Measurements from ENCODE around the gene P2RX3.
"Not testable (repeated sequence)": the region's sequence is repeated elsewhere in the genome, so short reads cannot be mapped to it uniquely, and the experiment has no call there.

Gene P2RX3

GRCh38 chr11:57394203-57394965 lies 56.2 kb downstream of the P2RX3 start:
- in situ Hi-C loops (cut with MboI; ENCODE audit: low sequenced_read_pairs), result no loop called here

- in situ Hi-C loops (cut with MboI; ENCODE audit: low sequenced_read_pairs), result no loop called here
These were observed 57.9 kb downstream of the P2RX3 start for GRCh38 chr11:57395905-57396623.

- in situ Hi-C loops (cut with MboI; ENCODE audit: low sequenced_read_pairs), result no loop called here
These were observed 58.6 kb downstream of the P2RX3 start for GRCh38 chr11:57396744-57397143.

GRCh38 chr11:57397394-57397990 lies 59.3 kb downstream of the P2RX3 start:
- in situ Hi-C loops (cut with MboI; ENCODE audit: low sequenced_read_pairs), result no loop called here

- in situ Hi-C loops (cut with MboI; ENCODE audit: low sequenced_read_pairs), result no loop called here
These were observed 61.1 kb downstream of the P2RX3 start for GRCh38 chr11:57399221-57399620.

- in situ Hi-C loops (cut with MboI; ENCODE audit: low sequenced_read_pairs), result no loop called here
These were observed 61.9 kb downstream of the P2RX3 start for GRCh38 chr11:57399972-57400578.

- in situ Hi-C loops (cut with MboI; ENCODE audit: low sequenced_read_pairs), result no loop called here
These were observed 64.2 kb downstream of the P2RX3 start for GRCh38 chr11:57402188-57403002.

- in situ Hi-C loops (cut with MboI; ENCODE audit: low sequenced_read_pairs), result not testable (repeated sequence)
These were observed 65.0 kb downstream of the P2RX3 start for GRCh38 chr11:57403003-57403801.

GRCh38 chr11:57403802-57404147 lies 65.6 kb downstream of the P2RX3 start:
- in situ Hi-C loops (cut with MboI; ENCODE audit: low sequenced_read_pairs), result no loop called here

- in situ Hi-C loops (cut with MboI; ENCODE audit: low sequenced_read_pairs), result no loop called here
These were observed 67.2 kb downstream of the P2RX3 start for GRCh38 chr11:57405271-57405860.

GRCh38 chr11:57406337-57406904 lies 68.3 kb downstream of the P2RX3 start:
- in situ Hi-C loops (cut with MboI; ENCODE audit: low sequenced_read_pairs), result no loop called here

- in situ Hi-C loops (cut with MboI; ENCODE audit: low sequenced_read_pairs), result no loop called here
These were observed 69.1 kb downstream of the P2RX3 start for GRCh38 chr11:57407010-57407920.

- in situ Hi-C loops (cut with MboI; ENCODE audit: low sequenced_read_pairs), result no loop called here
These were observed 69.9 kb downstream of the P2RX3 start for GRCh38 chr11:57407941-57408475.

- in situ Hi-C loops (cut with MboI; ENCODE audit: low sequenced_read_pairs), result no loop called here
These were observed 70.6 kb downstream of the P2RX3 start for GRCh38 chr11:57408771-57409170.

GRCh38 chr11:57409321-57410100 lies 71.4 kb downstream of the P2RX3 start:
- in situ Hi-C loops (cut with MboI; ENCODE audit: low sequenced_read_pairs), result no loop called here

- in situ Hi-C loops (cut with MboI; ENCODE audit: low sequenced_read_pairs), result no loop called here
These were observed 72.1 kb downstream of the P2RX3 start for GRCh38 chr11:57410287-57410686.

GRCh38 chr11:57413681-57414080 lies 75.5 kb downstream of the P2RX3 start:
- in situ Hi-C loops (cut with MboI; ENCODE audit: low sequenced_read_pairs), result no loop called here
